ENCODE measurements around the gene PNN.
"Not testable (repeated sequence)": the region's sequence is repeated elsewhere in the genome, so short reads cannot be mapped to it uniquely, and the experiment has no call there.

PNN gene

GRCh38 chr14:39174560-39175444 lies at the start of gene PNN:
Gene PNN, plus strand, starts transcription at chr14:39175254. Its CDS starts 26 bp downstream, at chr14:39175280.
- peak; percentile 100 for DNase-seq

DNA sequence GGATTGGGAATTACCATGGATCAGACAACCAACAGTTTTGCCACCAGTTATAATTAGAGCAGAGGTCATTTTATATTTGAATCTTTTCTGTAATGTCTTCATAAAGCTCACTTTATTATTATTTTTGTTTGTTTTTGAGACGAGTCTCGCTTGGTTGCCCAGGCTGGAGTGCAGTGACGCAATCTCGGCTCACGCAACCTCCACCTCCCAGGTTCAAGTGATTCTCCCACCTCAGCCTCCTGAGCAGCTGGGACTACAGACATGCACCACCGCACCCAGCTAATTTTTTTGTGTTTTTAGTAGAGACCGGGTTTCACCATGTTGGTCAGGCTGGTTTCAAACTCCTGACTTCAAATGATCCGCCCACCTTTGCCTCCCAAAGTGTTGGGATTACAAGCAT lies 37.2 kb upstream of the PNN start:
- not testable (repeated sequence) for DNase-seq

DNA sequence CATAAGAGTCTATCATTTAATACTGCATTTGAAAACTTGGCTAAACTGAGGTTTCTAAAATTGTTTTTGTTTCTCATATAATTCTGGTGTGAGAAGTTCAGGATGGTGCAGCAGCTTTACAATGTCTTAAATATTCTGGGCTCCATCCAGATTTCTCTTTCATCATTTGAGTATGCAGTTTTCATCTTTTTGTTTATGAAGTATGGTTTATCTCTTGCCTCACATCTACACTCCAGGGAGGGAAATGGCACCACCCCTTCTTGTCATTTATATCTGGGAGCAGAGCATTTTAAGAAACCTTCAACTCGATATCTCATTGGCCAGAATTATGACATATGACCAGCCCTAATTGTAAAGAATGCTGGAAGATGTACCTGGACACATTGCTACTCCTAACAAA lies 36.6 kb upstream of the PNN start:
- no peak for DNase-seq

GRCh38 chr14:39140170-39140569 lies 34.9 kb upstream of the PNN start:
- DNase-seq, result no peak

DNA sequence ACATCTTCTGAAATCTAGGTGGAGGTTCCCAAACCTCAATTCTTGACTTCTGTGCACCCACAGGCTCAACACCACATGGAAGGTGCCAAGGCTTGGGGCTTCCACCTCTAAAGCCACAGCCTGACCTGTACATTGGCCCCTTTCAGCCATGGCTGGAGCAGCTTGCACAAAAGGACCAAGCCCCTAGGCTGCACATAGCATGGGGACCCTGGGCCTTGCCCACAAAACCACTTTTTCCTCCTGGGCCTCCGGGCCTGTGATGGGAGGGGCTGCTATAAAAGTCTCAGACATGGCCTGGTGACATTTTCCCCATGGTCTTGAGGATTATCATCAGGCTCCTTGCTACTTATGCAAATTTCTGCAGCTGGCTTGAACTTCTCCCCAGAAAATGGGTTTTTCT lies 33.4 kb upstream of the PNN start:
- DNase-seq, result not testable (repeated sequence)

DNA sequence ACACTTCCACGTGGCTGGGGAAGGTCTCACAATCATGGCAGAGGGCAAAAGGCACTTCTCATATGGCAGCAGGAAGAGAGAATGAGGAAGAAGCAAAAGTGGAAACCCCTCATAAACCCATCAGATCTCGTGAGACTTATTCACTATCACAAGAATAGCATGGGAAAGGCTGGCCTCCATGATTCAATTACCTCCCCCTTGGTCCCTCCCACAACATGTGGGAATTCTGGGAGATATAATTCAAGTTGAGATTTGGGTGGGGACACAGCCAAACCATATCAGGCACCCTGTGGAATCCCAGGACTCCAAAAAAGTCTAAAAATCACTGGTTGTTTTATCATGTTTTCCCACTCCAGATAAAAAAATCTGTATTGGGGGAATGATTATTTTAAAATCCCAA lies 31.8 kb upstream of the PNN start:
- peak; percentile 18 for DNase-seq

DNA sequence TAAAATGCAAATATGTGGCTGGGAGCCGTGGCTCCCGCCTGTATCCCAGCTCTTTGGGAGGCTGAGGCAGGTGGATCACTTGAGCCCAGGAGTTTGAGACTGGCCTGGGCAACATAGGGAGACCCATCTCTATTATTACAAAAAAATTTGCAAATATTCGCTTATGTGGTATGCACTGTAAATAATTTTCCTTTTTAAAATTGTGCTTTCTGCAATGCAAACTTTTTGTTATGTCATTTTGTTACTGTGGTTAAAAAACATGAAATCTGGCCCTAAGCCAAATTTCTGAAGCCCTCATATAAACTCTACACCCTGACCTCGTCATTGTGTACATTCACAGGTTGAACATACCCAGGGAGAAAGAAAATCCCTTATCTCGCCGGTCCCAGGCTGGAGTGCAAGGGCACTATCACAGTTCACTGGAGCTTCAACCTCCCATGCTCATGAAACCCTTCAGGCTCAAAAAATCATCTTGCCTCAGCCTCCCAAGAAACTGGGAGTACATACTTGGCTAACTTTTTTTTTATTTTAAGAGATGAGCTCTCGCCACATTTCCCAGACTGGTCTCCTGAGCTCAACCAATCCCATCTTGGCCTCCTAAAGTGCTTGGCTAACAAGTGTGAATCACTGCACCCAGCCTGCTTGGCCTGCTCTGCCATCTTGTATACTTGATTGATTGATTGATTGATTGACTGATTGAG lies 29.6 kb upstream of the PNN start:
- no peak for DNase-seq

DNA sequence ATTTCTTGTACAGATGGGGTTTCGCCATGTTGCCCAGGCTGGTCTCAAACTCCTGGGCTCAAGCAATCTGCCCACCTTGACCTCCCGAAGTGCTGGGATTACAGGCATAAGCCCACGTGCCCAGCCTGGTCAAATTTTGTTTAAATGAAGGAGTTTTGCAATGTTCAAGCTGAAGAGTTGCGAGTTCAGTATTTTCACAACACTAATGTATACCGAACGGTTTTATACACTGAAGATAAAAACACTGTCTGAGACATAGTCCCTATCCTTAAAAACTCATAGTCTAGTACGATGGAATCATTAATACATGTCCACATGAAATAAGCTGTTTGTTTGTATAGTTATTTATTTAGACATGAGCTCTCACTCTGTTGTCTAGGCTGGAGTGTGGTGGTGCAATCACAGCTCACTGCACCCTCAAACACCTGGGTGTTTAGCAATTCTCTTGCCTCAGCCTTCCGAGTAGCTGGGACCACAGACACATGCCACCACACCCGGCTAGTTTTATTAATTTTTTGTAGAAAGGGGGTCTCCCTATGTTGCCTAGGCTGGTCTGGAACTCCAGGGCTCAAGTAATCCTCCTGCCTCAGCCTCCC lies 20.4 kb upstream of the PNN start:
- DNase-seq, result no peak

DNA sequence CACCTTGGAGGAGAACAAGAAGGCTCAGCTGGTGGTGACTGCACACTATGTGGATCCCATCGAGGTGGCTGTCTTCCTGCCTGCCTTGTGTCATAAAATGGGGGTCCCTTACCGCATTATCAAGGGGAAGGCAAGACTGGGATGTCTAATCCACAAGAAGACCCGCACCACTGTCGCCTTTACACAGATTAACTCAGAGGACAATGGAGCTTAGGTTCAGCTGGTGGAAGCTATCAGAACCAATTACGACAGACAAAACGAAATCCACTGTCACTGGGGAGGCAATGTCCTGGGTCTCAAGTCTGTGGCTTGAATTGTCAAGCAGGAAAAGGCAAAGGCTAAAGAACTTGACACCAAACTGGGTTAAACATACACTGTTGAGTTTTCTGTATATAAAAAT lies 17.6 kb upstream of the PNN start:
- no peak for DNase-seq

GRCh38 chr14:39158222-39158858 lies 16.7 kb upstream of the PNN start:
- DNase-seq, result no peak

DNA sequence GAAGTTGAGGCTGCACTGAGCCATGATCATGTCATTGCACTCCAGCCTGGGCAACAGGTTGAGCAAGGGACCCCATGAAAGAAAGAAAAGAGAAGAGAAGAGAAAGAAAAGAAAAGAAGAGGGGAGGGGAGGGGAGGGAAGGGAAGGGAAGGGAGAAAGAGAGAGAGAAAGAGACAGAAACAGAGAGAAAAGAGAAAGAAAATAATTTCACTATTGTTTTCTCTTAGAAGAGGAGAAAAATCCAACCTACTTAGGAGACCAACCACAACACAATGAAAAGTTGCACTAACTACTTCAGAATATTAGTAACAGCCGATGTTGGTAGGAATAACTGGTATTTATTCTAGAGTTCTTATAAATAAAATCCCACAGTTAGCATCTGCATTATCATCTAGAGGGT lies 14.6 kb upstream of the PNN start:
- no peak for DNase-seq

DNA sequence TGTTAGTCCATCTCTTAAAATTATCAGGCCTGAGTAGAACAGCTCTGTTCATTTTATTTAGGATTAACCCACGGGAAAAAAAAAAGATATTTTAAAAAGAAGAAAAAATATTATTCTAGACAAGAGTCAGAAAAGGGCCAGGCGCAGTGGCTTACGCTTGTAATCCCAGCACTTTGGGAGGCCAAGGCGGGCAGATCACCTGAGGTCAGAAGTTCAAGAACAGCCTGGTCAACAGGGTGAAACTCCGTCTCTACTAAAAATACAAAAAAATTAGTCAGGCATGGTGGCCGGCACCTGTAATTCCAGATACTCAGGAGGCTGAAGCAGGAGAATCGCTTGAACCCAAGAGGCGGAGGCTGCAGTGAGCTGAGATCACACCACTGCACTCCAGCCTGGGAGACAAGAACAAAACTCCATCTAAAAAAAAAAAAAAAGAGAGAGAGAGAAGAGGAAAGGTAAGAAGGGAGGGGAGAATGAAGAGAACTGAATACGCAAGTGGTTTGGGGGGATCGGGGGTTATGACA lies 7.2 kb upstream of the PNN start:
- not testable (repeated sequence) for DNase-seq

GRCh38 chr14:39168591-39168990 lies 6.5 kb upstream of the PNN start:
- no peak for DNase-seq

DNA sequence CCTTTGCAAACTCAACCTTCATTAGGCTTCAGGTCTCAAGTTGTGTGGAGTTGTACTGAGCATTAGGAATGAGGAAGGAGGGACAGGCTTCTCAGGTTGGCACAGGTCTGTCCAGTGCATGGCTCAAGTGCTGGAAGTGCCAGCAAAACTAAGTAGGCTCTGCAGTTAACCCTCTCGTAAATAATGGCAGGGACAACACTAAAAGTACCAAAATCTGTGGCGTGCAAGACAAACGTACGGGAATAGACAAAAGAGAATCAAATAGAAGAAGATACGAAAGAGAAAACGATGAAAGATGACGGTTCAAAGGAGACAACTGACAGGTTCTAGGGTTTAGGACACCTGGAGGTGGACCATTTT lies 5.5 kb upstream of the PNN start:
- no peak for DNase-seq

DNA sequence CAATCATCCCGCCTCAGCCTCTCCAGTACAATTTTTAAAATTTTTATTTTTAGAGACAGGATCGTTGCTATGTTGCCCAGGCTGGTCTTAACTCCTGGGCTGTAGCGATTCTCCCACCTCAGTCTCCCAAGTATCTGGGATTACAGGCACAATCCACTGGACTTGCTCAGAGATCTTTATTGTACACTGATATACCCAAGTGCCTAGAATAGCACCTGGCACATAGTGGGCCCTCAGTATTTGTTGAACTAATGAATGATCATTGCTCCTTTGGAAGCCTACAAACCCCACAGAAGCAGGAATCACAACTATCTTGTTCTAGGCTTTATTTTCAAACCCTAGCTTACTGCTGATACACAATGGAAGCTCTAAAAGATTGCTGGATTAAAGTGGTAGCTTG lies 1.9 kb upstream of the PNN start:
- no peak for DNase-seq

DNA sequence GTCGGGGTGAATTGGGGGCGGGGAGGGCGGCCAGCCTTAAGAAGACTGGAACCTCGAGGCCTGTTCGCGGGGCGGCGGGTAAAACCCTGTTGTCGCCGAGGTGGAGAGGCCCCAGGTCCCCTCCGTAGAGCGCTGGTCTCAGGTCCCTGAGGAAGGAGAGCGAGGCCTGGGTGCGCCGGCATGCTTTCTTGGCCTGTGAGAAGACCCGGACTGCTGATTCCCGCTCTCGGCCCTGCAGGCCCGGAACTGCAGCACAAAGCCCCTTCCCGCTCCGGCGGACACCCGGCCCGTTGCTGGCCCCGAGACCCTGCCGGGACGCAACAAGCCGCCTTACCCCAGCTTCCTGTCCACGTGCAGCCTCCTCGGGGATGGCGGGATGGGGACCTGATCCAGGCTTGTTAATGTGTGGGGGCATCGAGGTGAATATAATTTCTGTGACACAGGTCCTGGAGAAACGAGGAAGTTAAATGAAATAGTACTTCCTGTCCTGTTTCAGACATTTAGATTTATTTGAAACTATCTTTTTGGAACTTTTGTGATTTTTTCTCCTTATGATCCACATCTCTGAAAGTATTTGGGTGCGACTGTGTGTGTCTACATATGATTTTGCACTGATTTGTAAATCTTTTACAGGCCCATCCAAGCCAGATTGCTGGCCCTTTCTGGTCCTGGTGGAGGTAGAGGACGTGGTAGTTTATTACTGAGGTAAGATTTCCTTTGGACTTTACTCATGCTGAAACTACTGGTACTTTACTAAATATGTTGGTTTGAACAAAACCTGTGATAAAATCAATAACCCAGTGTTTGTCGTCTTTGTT lies 600 bp downstream of the PNN start:
- peak; percentile 34 for DNase-seq

- no peak for DNase-seq
These were observed 1.5 kb downstream of the PNN start for GRCh38 chr14:39176263-39177167.

DNA sequence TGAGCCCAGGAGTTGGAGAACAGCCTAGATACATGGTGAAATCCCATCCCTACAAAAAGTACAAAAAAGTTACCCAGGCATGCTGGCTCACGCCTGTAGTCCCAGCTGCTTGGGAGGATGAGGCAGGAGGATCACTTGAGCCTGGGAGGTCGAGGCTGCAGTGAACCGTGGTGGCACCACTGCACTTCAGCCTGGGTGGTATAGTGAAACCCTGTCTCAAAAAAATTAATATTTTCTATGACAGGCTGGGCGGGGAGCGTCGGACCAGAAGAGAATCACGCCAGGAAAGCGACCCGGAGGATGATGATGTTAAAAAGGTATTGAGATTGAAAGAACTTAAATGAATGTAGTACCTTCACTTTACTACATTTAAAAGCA lies 2.1 kb downstream of the PNN start:
- no peak for DNase-seq

- DNase-seq, result no peak
These were observed 4.0 kb downstream of the PNN start for GRCh38 chr14:39179042-39179441.

GRCh38 chr14:39180553-39180952 lies 5.5 kb downstream of the PNN start:
- no peak for DNase-seq

DNA sequence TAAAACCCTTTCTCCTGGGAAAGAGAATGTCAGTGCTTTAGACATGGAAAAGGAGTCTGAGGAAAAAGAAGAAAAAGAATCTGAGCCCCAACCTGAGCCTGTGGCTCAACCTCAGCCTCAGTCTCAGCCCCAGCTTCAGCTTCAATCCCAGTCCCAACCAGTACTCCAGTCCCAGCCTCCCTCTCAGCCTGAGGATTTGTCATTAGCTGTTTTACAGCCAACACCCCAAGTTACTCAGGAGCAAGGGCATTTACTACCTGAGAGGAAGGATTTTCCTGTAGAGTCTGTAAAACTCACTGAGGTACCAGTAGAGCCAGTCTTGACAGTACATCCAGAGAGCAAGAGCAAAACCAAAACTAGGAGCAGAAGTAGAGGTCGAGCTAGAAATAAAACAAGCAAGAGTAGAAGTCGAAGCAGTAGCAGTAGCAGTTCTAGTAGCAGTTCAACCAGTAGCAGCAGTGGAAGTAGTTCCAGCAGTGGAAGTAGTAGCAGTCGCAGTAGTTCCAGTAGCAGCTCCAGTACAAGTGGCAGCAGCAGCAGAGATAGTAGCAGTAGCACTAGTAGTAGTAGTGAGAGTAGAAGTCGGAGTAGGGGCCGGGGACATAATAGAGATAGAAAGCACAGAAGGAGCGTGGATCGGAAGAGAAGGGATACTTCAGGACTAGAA lies 6.1 kb downstream of the PNN start:
- DNase-seq, result no peak
